Stimulated activated naive B cell treated with anti-CD40 and anti-IgM and Interleukin-4, amounts not matched to agents 10 μg/mL and 1 μg/mL and 100 μg/mL, for 72 hours (primary cell): ENCODE data around the gene CFC1.
"Not testable (repeated sequence)": the region's sequence is repeated elsewhere in the genome, so short reads cannot be mapped to it uniquely, and the experiment has no call there.

ENCODE experiments used
- ATAC-seq, 2 donors: fragments of 150-1000 bp; cut with Tn5 transposase; replicated peaks; 2 replicates each; pipeline ENCODE4 v1.10.0; 2021; ENCODE audit warnings: moderate library complexity in 1 of 2
- DNase-seq: peaks from one replicate; pipeline ENCODE4 v3.0.0; 2021
- H3K27ac Mint-ChIP-seq: one replicate; pipeline ENCODE4 v1.8.0; 2022; ENCODE audit warnings: mild to moderate bottlenecking, mixed read lengths
- H3K27me3 Mint-ChIP-seq, 2 donors: one replicate each; pipeline ENCODE4 v1.8.0; 2022; ENCODE audit warnings: mixed read lengths in 2 of 2
- H3K36me3 Mint-ChIP-seq, 2 donors: one replicate each; pipeline ENCODE4 v1.8.0; 2022; ENCODE audit warnings: mixed read lengths in 2 of 2, mild to moderate bottlenecking in 1 of 2
- H3K4me1 Mint-ChIP-seq, 2 donors: one replicate each; pipeline ENCODE4 v1.8.0; 2022; ENCODE audit warnings: mixed read lengths in 2 of 2, mild to moderate bottlenecking in 1 of 2
- H3K4me3 Mint-ChIP-seq, 2 donors: one replicate each; pipeline ENCODE4 v1.8.0; 2022; ENCODE audit warnings: mild to moderate bottlenecking in 2 of 2, mixed read lengths in 2 of 2, moderate library complexity in 1 of 2
- H3K9me3 Mint-ChIP-seq, 2 donors: one replicate each; pipeline ENCODE4 v1.8.0; 2022; ENCODE audit warnings: mixed read lengths in 2 of 2, mild to moderate bottlenecking in 1 of 2

The CFC1 gene

DNA sequence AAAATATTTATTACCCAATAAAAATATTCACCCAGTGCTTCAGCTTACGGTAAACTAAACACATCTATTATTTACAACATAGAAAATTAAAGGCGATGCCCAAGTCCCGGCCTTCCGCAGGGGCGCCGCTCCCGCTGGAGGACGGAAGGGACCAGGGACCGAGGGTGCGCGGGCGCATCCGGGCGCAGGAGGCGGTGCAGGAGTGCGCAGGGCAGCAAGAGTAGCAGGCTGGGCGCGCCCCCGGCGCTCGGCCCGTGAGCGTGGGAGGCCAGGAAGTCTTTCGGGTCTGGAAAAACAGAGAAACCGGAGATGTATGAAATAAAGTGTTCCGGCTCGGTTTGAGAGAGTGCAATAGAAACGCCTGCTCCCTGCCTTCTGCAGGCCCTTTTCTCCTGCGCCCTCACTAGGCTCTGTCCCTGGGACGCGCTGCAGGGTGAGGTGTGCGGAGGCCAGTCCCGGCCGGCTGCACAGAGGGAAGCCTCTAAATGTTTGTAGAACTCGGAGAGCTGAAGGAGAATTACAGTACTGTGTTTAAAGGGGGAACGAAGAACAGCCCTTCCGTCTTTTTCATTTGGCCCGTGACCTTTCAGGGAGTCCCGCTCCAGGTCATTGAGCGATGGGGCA lies 6.5 kb downstream of the CFC1 start:
- not testable (repeated sequence) for H3K27ac Mint-ChIP-seq, DNase-seq, H3K27me3 Mint-ChIP-seq, H3K9me3 Mint-ChIP-seq, H3K36me3 Mint-ChIP-seq, H3K4me1 Mint-ChIP-seq, ATAC-seq, H3K4me3 Mint-ChIP-seq

DNA sequence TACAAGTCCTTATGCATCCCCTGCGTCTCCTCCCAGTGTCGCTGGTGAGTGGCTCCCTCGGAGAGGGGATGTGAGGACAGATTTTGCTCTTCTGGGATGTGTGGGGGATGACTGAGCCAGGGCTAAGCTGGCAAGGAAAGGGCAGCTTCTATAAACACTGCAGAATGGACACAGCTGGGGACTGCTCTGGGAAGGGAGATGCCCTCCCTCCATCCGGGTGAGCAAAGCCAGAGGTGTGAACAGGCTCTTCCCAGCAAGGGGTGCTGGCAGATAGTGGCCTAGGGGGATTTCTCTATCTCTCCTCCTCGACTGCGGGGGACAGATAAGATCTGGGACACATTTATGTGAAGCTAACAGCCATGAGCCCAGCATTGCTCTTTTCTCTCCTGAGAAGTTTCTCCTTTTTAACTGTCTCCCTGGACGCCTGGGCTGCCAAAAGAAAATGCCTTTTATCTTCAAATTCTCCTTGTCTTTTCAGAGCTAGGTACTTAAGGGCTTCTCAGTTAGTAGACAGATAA lies 8.5 kb downstream of the CFC1 start:
- H3K4me1 Mint-ChIP-seq, H3K27me3 Mint-ChIP-seq, H3K36me3 Mint-ChIP-seq, H3K4me3 Mint-ChIP-seq, ATAC-seq, H3K27ac Mint-ChIP-seq, DNase-seq, H3K9me3 Mint-ChIP-seq: not testable (repeated sequence)

DNA sequence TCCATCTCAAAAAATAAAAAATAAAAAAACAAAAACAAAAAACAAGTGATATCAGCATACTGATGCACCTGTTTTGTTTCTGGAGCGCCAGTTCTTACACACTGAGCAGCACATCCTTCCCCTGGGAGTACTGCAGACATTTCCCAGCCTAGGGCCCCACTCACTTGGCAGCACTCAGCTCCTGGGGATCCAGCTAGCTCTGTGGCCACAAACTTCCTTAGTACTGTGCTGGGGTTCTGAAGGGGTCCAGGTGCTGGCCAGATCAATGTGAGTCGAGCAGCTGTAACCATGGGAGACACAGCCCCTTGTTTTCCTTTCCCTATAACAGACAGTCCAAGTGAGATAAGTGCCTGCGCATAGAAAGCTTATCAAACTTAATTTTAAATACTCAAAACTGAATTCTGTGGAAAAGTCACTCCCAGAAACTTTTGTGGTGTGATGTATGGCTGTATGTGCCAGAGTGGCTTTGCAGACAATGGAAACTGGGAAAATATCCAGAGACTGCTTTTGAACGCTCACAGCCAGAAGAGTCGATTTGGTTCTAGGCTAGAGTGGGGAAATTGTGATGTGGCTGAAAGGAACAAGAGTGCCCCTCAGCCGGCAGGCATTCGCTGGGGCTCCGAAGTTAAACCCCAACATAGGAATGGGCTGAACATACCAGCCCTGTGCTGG lies 9.1 kb downstream of the CFC1 start:
- H3K36me3 Mint-ChIP-seq, H3K4me1 Mint-ChIP-seq, ATAC-seq, H3K27ac Mint-ChIP-seq, DNase-seq, H3K4me3 Mint-ChIP-seq, H3K27me3 Mint-ChIP-seq, H3K9me3 Mint-ChIP-seq: not testable (repeated sequence)

DNA sequence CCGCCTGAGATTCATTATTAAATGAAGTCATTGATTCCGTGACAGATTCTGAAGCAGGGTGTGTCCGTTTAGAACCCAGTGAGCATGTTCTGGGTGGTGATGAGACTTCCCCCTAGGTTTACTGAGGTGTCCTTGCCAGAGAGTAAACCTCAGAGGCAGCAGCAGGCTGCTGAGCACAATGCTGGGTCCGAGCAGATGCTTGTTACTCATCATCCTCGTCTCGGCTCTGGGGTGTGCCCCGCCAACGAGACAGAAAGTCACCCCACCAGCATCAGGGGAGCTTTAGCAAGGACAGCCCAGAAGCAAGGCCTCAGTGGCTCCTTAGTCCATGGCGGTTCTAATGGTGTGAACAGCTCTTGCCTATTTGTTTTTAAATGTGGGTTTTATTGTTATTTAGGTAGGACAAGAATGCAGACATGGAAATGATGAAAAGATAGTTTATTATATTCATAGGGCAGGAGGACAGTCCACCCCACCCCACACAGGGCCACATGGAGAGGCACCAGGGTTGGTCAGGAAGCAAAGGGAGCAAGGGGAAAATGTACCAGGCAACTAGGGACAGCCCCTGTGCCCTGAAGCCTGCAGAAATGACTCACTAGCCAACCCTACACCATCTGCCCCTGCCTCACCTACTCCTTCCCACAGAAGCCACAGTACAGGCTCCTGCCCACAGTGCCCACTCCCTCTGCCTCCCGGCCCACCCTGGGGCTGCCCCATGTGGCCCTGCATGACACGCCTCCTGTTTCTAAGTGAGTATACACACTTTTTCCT lies 10.5 kb downstream of the CFC1 start:
- H3K36me3 Mint-ChIP-seq, H3K4me3 Mint-ChIP-seq, H3K9me3 Mint-ChIP-seq, H3K27me3 Mint-ChIP-seq, H3K4me1 Mint-ChIP-seq: not testable (repeated sequence)
- DNase-seq (peak; percentile 41), ATAC-seq (peak; percentile 96 to 97)
- H3K27ac Mint-ChIP-seq, result peak overlapping the region; percentile 71

DNA sequence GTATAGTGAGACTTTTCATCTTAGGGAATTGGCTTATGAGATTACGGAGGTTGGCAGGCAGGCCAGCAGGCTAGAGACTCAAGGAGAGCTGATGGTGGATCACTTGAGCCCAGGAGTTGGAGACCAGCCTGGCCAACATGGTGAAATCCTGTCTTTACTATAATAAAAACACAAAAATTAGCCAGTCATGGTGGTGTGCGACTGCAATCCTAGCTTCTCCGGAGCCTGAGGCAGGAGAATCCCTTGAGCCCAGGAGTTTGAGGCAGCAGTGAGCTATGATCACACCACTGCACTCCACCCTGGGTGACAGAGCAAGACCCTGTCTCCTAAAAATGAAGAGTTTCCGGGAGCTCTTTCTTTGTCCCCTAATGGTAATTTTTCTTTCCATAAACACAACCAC lies 14.6 kb downstream of the CFC1 start:
- not testable (repeated sequence) for H3K27me3 Mint-ChIP-seq, H3K9me3 Mint-ChIP-seq, H3K36me3 Mint-ChIP-seq, DNase-seq, ATAC-seq, H3K4me1 Mint-ChIP-seq, H3K4me3 Mint-ChIP-seq, H3K27ac Mint-ChIP-seq

DNA sequence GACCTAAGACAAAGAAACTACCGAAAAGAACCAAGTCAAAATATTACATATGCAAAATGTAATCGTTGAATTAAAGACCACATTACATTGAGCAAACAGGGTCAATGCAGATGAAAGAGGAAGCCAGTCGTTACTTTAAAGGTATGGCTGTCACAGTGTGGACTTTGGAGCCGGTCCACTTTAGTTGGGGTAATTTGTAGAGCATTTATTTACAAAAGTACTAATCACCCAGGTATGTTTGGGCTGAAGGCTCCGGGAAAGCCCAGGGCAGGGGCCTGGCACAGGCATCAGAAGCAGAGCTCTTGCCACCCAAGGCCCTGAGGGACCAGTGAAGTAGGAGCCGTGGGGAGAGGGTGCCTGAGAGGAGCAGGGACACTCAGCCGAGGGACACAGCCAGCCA lies 15.8 kb downstream of the CFC1 start:
- not testable (repeated sequence) for H3K4me3 Mint-ChIP-seq, H3K36me3 Mint-ChIP-seq, H3K27ac Mint-ChIP-seq, DNase-seq, H3K27me3 Mint-ChIP-seq, H3K9me3 Mint-ChIP-seq, ATAC-seq, H3K4me1 Mint-ChIP-seq

DNA sequence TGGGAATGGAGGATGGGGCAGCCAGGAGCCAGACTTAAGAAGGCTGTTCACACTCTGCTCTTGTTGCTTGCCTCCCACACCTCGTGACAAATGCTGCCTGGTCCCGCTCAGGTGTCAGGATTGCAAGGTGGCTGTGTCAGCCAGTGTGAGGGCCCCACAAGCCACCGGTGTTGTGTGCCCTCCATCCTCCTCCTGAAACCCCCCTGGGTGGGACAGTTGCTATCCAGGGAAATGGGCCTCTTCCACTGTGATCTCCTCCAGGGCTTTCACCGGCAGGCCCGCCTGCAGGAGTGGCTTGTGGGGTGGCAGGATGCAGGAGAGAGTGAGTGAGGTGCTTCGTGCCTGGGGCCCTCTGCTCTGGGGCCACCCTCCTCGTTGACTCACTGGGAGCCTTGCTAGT lies 16.4 kb downstream of the CFC1 start:
- not testable (repeated sequence) for H3K4me1 Mint-ChIP-seq, H3K4me3 Mint-ChIP-seq, H3K27me3 Mint-ChIP-seq, H3K27ac Mint-ChIP-seq, H3K36me3 Mint-ChIP-seq, ATAC-seq, H3K9me3 Mint-ChIP-seq, DNase-seq

DNA sequence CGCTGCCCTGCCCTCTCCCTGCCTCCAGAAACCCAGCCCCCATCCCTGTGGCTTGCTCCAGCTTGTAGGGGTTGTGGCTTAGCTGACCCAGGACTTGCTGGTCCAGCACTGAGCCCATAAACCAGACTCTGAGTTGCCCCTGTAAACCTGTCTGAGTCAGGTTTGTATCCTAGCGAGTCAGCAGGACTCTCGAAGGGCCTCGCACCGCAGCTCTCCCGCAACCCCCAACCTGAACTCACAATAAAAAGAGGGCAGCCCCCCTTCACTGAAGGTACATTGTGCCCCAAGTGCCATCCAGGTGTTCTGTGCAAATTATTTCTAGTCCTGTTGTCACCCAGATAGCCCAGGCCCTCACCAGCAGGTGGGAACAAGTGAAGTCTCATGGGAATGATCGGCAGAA lies 17.9 kb downstream of the CFC1 start:
- not testable (repeated sequence) for H3K4me1 Mint-ChIP-seq, ATAC-seq, DNase-seq, H3K27me3 Mint-ChIP-seq, H3K27ac Mint-ChIP-seq, H3K4me3 Mint-ChIP-seq, H3K9me3 Mint-ChIP-seq, H3K36me3 Mint-ChIP-seq

DNA sequence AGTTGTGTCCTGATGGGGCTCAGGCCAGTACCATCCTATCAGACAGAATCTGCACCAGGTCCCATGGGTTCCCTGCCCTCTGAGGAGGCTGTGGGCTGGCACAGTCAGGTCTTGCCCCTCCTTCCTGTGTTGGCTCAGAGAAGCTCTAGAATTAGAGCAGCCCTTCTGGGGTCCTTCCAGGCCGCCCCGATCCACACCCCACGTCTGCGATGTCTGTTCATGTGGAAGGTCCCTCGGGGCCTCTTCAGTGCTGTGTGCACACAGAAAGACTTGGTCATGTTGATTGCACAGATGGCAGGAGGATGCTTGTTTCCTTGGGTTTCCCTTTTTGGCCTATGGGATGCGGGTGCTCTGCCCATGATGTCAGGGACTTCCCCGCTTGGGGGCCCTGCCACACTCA lies 20.3 kb downstream of the CFC1 start:
- not testable (repeated sequence) for H3K9me3 Mint-ChIP-seq, H3K27ac Mint-ChIP-seq, H3K4me1 Mint-ChIP-seq, ATAC-seq, H3K27me3 Mint-ChIP-seq, H3K36me3 Mint-ChIP-seq, H3K4me3 Mint-ChIP-seq, DNase-seq

DNA sequence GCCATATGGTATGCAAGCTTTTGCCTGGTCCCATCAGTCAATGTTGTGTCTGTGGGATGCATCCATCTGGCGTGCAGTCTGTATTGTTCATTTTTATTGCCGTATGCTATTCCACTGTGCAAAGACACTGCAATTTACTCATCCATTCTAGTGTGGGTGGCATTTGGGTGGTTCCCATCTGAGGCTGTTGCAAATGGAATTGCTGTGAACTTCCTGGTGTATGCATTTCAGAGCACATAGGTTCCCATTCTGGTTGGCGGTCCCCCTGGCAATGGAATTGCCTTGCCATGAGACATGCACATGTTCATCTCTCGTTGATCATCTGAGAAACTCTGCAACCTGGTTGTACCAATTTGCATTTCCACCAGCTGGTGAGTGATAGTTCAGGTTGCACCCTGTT lies 21.8 kb downstream of the CFC1 start:
- H3K27me3 Mint-ChIP-seq, ATAC-seq, DNase-seq, H3K4me3 Mint-ChIP-seq, H3K36me3 Mint-ChIP-seq, H3K9me3 Mint-ChIP-seq, H3K27ac Mint-ChIP-seq, H3K4me1 Mint-ChIP-seq: not testable (repeated sequence)

DNA sequence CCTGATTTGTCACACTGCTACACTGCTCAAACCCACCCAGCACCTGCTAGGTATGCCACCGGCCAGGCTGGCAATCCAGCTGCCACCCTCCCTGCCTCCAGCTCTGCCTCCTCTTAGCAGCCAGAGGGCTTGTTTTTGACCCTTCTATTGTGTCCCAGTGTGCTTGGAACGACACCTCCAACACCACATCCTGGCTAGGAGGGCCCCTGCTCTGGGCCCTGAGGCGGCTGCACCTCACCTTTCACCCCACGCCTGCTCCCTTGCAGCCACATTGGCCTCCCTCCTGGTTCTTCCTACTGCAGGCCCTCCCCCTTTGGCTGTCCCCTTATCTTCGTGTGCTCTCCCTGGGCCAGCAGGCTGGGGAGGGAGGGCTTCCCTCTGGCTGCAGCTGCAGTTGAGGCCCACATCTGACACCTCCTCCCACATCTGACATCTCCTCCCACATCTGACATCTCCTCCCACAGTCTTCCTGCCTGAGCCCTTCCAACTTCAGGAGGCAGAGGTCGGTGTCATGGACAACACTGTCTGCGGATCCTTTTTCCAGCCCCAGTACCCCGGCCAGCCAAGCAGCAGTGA lies 23.1 kb downstream of the CFC1 start:
- H3K27me3 Mint-ChIP-seq, H3K4me1 Mint-ChIP-seq, DNase-seq, H3K4me3 Mint-ChIP-seq, H3K36me3 Mint-ChIP-seq, ATAC-seq, H3K27ac Mint-ChIP-seq, H3K9me3 Mint-ChIP-seq: not testable (repeated sequence)

DNA sequence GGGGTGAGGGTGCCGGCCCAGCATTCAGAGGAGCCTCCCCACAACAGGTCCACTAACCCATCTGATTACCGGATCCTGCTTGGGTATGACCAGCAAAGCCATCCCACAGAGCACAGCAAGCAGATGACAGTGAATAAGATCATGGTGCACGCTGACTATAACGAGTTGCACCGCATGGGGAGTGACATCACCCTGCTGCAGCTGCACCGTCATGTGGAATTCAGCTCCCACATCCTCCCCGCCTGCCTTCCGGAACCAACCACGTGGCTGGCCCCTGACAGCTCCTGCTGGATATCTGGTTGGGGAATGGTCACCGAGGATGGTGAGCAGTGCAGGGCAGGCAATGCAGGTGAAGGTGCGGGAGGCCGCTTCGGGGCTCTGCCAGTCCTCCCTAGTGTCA lies 25.1 kb downstream of the CFC1 start:
- H3K4me3 Mint-ChIP-seq, ATAC-seq, H3K9me3 Mint-ChIP-seq, H3K4me1 Mint-ChIP-seq, H3K36me3 Mint-ChIP-seq, DNase-seq, H3K27me3 Mint-ChIP-seq, H3K27ac Mint-ChIP-seq: not testable (repeated sequence)

DNA sequence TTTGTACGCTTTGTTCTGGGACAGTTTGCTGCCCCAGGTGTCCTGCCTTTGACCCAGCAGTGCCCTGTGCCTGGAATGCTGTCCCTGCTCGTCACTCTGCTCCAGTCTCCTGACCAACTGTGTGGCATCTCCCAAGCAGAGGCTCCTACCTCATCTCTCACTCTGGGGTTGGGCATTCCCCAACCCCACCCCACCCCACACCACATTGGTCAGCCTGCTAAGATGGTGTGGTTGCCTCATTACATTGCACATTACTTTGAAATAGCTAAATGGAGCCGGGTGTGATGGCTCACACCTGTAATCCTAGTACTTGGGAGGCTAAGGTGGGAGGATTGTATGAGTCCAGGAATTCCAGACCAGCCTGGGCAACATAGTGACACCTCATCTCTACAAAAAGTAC lies 27.4 kb downstream of the CFC1 start:
- not testable (repeated sequence) for H3K4me1 Mint-ChIP-seq, ATAC-seq, H3K9me3 Mint-ChIP-seq, H3K4me3 Mint-ChIP-seq, H3K27ac Mint-ChIP-seq, H3K36me3 Mint-ChIP-seq, DNase-seq, H3K27me3 Mint-ChIP-seq

DNA sequence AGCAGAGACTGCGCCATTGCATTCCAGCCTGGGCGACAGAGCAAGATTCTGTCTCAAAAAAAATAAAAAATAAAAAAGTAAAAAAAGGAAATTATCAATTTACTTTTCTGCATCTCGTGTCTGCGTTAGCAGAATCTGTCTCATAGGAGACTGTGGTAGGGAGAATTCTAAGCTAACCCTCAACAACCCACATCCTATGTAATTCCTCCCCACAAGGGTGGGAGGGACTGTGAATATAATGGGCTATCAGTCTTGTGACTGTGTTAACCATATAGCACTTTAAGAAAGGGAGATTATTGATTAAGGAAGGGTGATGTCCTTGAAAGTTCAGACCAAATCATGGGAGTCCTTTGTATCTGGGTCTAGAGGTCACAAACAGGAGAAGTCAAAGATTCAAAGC lies 33.2 kb downstream of the CFC1 start:
- not testable (repeated sequence) for H3K27me3 Mint-ChIP-seq, H3K4me3 Mint-ChIP-seq, DNase-seq, H3K4me1 Mint-ChIP-seq, H3K27ac Mint-ChIP-seq, H3K36me3 Mint-ChIP-seq, ATAC-seq, H3K9me3 Mint-ChIP-seq

DNA sequence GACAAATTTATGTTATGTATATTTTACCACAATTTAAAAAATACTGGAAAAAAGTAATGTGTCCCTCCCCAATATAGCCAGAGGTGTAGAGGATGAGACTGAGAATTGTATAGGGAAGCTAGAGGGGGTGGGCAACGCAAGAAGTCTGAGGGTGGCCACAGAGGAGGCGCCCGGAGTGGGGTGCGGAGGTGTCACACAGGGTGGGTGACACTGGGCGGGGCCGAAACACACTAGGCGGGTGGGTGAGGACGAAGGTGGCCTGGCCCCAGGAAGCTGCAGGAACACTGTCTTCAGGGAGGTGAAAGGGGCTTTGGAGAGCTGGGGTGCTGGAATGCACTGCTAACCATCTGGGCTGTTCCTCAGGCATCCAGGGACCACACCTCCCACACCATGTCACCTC lies 42.9 kb downstream of the CFC1 start:
- not testable (repeated sequence) for H3K4me1 Mint-ChIP-seq, DNase-seq, H3K27me3 Mint-ChIP-seq, H3K4me3 Mint-ChIP-seq, H3K9me3 Mint-ChIP-seq, ATAC-seq, H3K27ac Mint-ChIP-seq, H3K36me3 Mint-ChIP-seq
